OCI-LY3 (cell line): Measurements from ENCODE around the gene TNS2.

Source experiments
- CTCF ChIP-seq: fragments of 200-600, 300-600 bp; sonication (generic); IDR thresholded peaks from 2 replicates; pipeline ENCODE4 v1.5.1; 2014; ENCODE audit warnings: antibody characterized with exemption, low read length, low read depth
- EZH2phosphoT487 ChIP-seq: fragments of 200-600 bp; shearing (Covaris generic); IDR thresholded peaks from 2 replicates; pipeline ENCODE4 v1.6.1; 2018; ENCODE audit warnings: antibody characterized with exemption, mixed run types, low read depth

GRCh38 chr12:53058674-53059433 is 9.0 kb downstream of the TNS2 start:
- no peak for TF ChIP-seq CTCF
- no peak for TF ChIP-seq EZH2phosphoT487
